Forelimb muscle (tissue), 1 donor: ENCODE measurements around the gene OR51S1. TPM values are rescaled to one million over a fixed set of nuclear protein-coding genes. Genes with fewer than 3 reads are reported as not detected.
"Not testable (repeated sequence)": the region's sequence is repeated elsewhere in the genome, so short reads cannot be mapped to it uniquely, and the experiment has no call there.

Experiments
- DNase-seq: peaks from one replicate; pipeline ENCODE4 v3.0.0-alpha.2; 2013; ENCODE audit warnings: low read depth
- polyA plus RNA-seq: library from polyadenylated mRNA; unstranded; fragments of 120-200 nt; gene quantifications from one replicate; pipeline ENCODE4 v1.2.1, GENCODE V29; 2013; ENCODE audit not compliant: insufficient read length

OR51S1 gene
- polyA plus RNA-seq, 1 donor = not detected

DNA sequence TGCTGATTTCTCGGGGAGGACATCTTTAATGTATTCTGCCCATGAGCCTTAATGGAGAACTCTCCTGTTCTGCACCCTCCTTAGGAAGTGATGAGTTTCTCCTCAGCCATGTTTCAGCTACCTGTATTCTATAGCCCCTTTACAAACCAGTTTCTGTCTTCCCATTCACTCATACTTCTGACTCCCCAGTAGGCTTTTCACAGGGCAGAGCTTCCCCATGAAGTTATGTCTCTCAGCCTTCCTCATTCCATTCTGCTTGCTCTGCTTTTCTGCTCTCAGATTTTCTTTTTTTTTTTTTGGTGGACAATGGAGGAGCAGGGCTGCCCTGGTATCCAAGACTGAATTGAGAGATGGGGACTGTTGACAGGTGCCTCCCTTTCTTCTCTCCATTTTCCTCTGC, 40.5 kb downstream of the OR51S1 start:
- DNase-seq = no peak

DNA sequence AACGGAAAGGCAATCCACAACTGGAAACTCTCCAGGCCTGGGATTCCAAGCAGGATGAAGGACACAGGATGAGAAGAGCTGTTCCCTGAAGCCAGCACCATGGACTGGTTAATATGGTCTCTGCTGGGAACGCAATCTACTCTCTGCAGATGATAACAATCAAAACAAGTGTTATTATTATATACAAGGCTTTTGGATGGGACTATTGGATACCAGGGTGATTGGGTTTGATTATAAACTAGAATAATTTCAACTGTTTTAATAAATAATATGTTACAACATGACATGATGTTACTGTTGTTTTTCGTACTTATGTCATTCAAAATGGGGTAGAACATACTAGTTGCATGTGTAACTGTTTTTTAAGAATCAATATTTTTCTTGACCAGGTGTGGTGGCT, 44.7 kb downstream of the OR51S1 start, which contains the start of gene OR52R1:
Gene OR52R1, minus strand, starts transcription at position 101 of the 400 bp plus-strand sequence. Its CDS starts 0 bp downstream, at position 101.
- DNase-seq = no peak

DNA sequence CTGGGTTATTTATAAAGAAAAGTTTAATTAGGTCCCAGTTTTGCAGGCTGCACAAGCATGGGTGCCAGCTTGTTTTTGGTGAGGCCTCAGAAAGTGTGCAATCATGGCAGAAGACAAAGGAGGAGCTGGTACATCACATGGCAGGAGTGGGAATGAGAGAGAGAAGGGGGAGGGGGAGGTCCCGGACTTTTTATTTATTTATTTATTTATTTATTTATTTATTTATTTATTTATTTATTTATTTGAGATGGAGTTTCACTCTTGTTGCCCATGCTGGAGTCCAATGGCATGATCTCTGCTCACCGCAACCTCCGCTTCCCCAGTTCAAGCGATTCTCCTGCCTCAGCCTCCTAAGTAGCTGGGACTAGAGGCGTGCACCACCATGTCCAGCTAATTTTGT, 47.7 kb downstream of the OR51S1 start:
- DNase-seq = not testable (repeated sequence)

DNA sequence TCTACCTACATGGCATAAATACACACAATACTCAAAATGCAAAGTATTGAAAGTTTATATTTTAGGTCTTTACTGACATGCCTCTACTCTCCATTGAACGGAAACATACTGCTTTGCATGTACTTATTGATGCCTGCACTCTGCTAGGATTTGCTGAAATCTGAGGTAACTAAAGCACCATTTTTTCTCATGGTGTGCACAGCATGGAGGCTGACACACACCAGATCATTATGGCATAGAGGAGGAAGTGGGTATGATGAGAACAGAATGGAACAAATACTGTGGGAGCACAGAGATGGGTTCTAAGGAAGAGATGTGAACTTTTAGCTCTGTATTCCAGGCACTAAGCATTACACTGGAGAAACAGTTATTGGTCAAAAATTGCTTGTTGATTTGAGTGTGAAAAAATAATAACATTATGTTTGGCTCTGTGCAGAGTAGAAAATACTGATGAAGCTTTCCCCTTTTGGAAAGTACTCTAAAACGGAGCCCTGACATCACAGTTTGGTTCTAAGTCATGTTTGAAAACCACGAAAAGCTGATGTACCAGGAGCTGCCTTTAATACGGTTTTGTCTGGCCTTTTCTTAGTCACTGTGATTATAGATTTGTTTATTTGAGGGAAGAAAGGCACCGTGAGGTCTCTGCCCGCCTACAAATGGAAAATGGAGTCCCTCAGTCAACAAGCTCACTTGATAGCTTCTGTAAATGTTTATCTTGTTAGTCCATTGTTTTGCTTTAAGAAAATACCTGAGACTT, 50.4 kb downstream of the OR51S1 start:
- no peak for DNase-seq

Other genes with a start within 250 kb of the OR51S1 start
- 8.7 TPM for gene TRIM68, start 241.0 kb downstream of the OR51S1 start, polyA plus RNA-seq
- not detected for gene OR51D1, start 211.7 kb downstream of the OR51S1 start, polyA plus RNA-seq
- gene OR51E1, start 205.2 kb downstream of the OR51S1 start, polyA plus RNA-seq = 2.2 TPM
- 0.83 TPM for gene OR51E2, start 151.4 kb downstream of the OR51S1 start, polyA plus RNA-seq
- gene MMP26, start 144.4 kb downstream of the OR51S1 start, polyA plus RNA-seq = not detected
- not detected for gene OR51F1, start 79.3 kb downstream of the OR51S1 start, polyA plus RNA-seq
- gene OR52R1, start 44.8 kb downstream of the OR51S1 start, polyA plus RNA-seq = not detected
- gene OR51F2, start 27.9 kb downstream of the OR51S1 start, polyA plus RNA-seq = not detected
- gene OR51T1, start 32.7 kb upstream of the OR51S1 start, polyA plus RNA-seq = not detected
- not detected for gene OR51A7, start 54.6 kb upstream of the OR51S1 start, polyA plus RNA-seq
- gene OR51G2, start 70.1 kb upstream of the OR51S1 start, polyA plus RNA-seq = not detected
- gene OR51G1, start 75.1 kb upstream of the OR51S1 start, polyA plus RNA-seq = not detected
- not detected for gene OR51A4, start 98.4 kb upstream of the OR51S1 start, polyA plus RNA-seq
- gene OR51A2, start 106.5 kb upstream of the OR51S1 start, polyA plus RNA-seq = not detected
- 0.06 TPM for gene OR51L1, start 145.6 kb upstream of the OR51S1 start, polyA plus RNA-seq
- not detected for gene OR52J3, start 197.3 kb upstream of the OR51S1 start, polyA plus RNA-seq
- gene OR52E2, start 210.4 kb upstream of the OR51S1 start, polyA plus RNA-seq = not detected
- not detected for gene OR52E1, start 220.4 kb upstream of the OR51S1 start, polyA plus RNA-seq